PC-3 (cell line): ENCODE measurements around the gene WDFY4. TPM values are rescaled to one million over a fixed set of nuclear protein-coding genes. Genes with fewer than 3 reads are reported as not detected.

ENCODE experiments used
- ATAC-seq: fragments of 200-7000 bp; cut with Tn5 transposase; 2 replicates; pipeline ENCODE4 v1.9.1; 2020; ENCODE audit warnings: mild to moderate bottlenecking, moderate library complexity
- BruUV-seq: library from RNA; stranded (reverse); fragments of 400-500 nt; replicated peaks from 2 replicates; lab custom pipeline; 2021; lab: Mats Ljungman, UMichigan
- CTCF ChIA-PET: fragments of 300-600 bp; sonication (Branson Sonifier 250); formaldehyde crosslinking; loops from one replicate; lab custom pipeline; 2022; ENCODE audit warnings: antibody characterized with exemption; lab: Charles Lee
- POLR2A ChIA-PET: fragments of 300-600 bp; sonication (Branson Sonifier 250); formaldehyde crosslinking; loops from one replicate; lab custom pipeline; 2022; ENCODE audit warnings: antibody characterized with exemption; ENCODE audit not compliant: unreplicated experiment; lab: Charles Lee
- DNase-seq: peaks from one replicate; pipeline ENCODE4 v3.0.0-alpha.2; 2015
- H2AFZ ChIP-seq: fragments of 300-600 bp; sonication (generic); 2 replicates; pipeline ENCODE4 v1.6.0; 2016; ENCODE audit warnings: antibody characterized with exemption, low read length
- H3F3A ChIP-seq: fragments of 300-600 bp; sonication (generic); one replicate; pipeline ENCODE4 v1.6.0; 2017; ENCODE audit warnings: antibody characterized with exemption, low read length, control low read depth, mild to moderate bottlenecking; ENCODE audit not compliant: unreplicated experiment
- H3K27ac ChIP-seq: fragments of 300-600 bp; sonication (generic); 2 replicates; pipeline ENCODE4 v1.5.1; 2016; ENCODE audit warnings: mild to moderate bottlenecking, low read length
- H3K27me3 ChIP-seq: fragments of 300-600 bp; sonication (generic); 2 replicates; pipeline ENCODE4 v1.6.1; 2016; ENCODE audit warnings: low read length, mixed read lengths
- H3K36me3 ChIP-seq: fragments of 300-600 bp; sonication (generic); 2 replicates; pipeline ENCODE4 v1.6.1; 2016; ENCODE audit warnings: low read depth, mixed run types, low read length, mixed read lengths
- H3K4me1 ChIP-seq: fragments of 300-600 bp; sonication (generic); 2 replicates; pipeline ENCODE4 v1.5.1; 2016; ENCODE audit warnings: low read length; ENCODE audit not compliant: insufficient read depth
- H3K4me2 ChIP-seq: fragments of 300-600 bp; sonication (generic); 2 replicates; pipeline ENCODE4 v1.6.0; 2016; ENCODE audit warnings: low read length
- H3K4me3 ChIP-seq: fragments of 300-600 bp; sonication (generic); 2 replicates; pipeline ENCODE4 v1.5.1; 2016; ENCODE audit warnings: mild to moderate bottlenecking, low read length, mixed read lengths
- H3K79me2 ChIP-seq: fragments of 300-600 bp; sonication (generic); 2 replicates; pipeline ENCODE4 v1.6.1; 2017; ENCODE audit warnings: low read length, mixed read lengths
- H3K9ac ChIP-seq: fragments of 300-600 bp; sonication (generic); 2 replicates; pipeline ENCODE4 v1.6.0; 2016; ENCODE audit warnings: mild to moderate bottlenecking, low read length
- H3K9me2 ChIP-seq: fragments of 300-600 bp; sonication (generic); replicated peaks from 2 replicates; pipeline ENCODE4 v1.6.1; 2016; ENCODE audit warnings: mixed run types, low read length, mixed read lengths
- H3K9me3 ChIP-seq: fragments of 300-600 bp; sonication (generic); 2 replicates; pipeline ENCODE4 v1.6.1; 2016; ENCODE audit warnings: low read length, mixed read lengths
- H4K20me1 ChIP-seq: fragments of 300-600 bp; sonication (generic); 2 replicates; pipeline ENCODE4 v1.6.1; 2016; ENCODE audit warnings: low read length, mixed read lengths
- CTCF ChIP-seq: fragments of 300-600 bp; sonication (generic); conservative IDR thresholded peaks from 2 replicates; pipeline ENCODE4 v1.5.1; 2017; ENCODE audit warnings: antibody characterized with exemption, low read depth, mild to moderate bottlenecking, low read length
- EZH2 ChIP-seq: fragments of 300-600 bp; sonication (generic); IDR thresholded peaks from one replicate; pipeline ENCODE4 v1.6.1; 2017; ENCODE audit warnings: antibody characterized with exemption, mild to moderate bottlenecking, low read length; ENCODE audit not compliant: unreplicated experiment
- EZH2phosphoT487 ChIP-seq: fragments of 300-600 bp; sonication (generic); IDR thresholded peaks from 2 replicates; pipeline ENCODE4 v1.6.1; 2018; ENCODE audit warnings: mild to moderate bottlenecking, antibody characterized with exemption, low read length, borderline replicate concordance
- intact Hi-C: fragments of 100-400 bp; cut with micrococcal nuclease; formaldehyde crosslinking; loops from 2 replicates; pipeline ENCODE4 v1.9.0; 2023
- total RNA-seq: library from RNA; depleted of rRNA; stranded (reverse); fragments of >200 nt; gene quantifications from 2 replicates; pipeline ENCODE4 v1.2.3, GENCODE V29; 2014

WDFY4 gene
- total RNA-seq, 1 experiment from 2014 or later, result not detected

DNA sequence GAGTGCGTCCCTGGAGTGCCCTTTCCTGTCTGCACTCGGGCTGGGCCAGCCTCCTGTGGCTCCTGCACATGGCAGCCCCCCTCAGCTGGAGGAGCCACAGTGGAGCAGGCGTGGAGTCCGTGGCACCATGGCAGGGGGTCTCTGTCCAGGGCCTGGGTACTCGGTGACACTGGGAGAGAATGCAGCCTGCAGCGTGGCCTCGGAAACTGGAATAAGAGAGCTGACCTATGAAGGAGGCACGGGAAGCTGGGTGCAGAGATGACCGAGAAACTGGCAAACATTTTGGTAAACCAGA is 25.8 kb upstream of the WDFY4 start:
- 0 out of 2 replicates have a peak overlapping the region, but pooled peaks have one; percentile 1 for H3K4me2 ChIP-seq
- TF ChIP-seq CTCF (no peak), EZH2phosphoT487 (no peak), EZH2 (no peak)
- BruUV-seq, result no TSS peak
- ATAC-seq (no peak), DNase-seq (no peak)
- no peaks in the 10 kb centered on the region for H3K36me3 ChIP-seq
- no peaks in the 10 kb centered on the region for H4K20me1 ChIP-seq
- H3K4me1 ChIP-seq, result peaks cover 14% of the 10 kb centered on the region
- ChIA-PET POLR2A (no interaction called here), CTCF (interaction anchor here (0.6 to 1.6 kb wide), 8 partner anchors 25 to 749 kb away, joined by 3 to 10 read pairs (median 6); partner anchors contain the start of gene WDFY4)
- H3K4me3 ChIP-seq, result no peak overlapping the region
- no peak overlapping the region for H3K27ac ChIP-seq
- intact Hi-C loops, result loop anchor here (1.0 to 5.0 kb wide), 5 partner anchors 152 to 860 kb away; partner anchors contain the start of gene MAPK8
- no peak overlapping the region for H3K9ac ChIP-seq
- 0 out of 2 replicates have a peak overlapping the region, but pooled peaks have one; percentile 9 for H2AFZ ChIP-seq
- H3K9me3 ChIP-seq, result no peaks in the 10 kb centered on the region
- H3K9me2 ChIP-seq, result no peaks in the 10 kb centered on the region
- H3K79me2 ChIP-seq, result no peaks in the 10 kb centered on the region
- no peaks in the 10 kb centered on the region for H3F3A ChIP-seq
- H3K27me3 ChIP-seq, result no peaks in the 10 kb centered on the region; the same call in 1 of the 2 replicates

GRCh38 chr10:48659790-48660189 is 24.9 kb upstream of the WDFY4 start:
- intact Hi-C loops, result loop anchor here (2.0 to 5.0 kb wide), 4 partner anchors 152 to 748 kb away; partner anchors contain the start of gene MAPK8
- H3K9me3 ChIP-seq, result no peaks in the 10 kb centered on the region
- BruUV-seq, result no TSS peak

More at GRCh38 chr10:48659790-48660189, 24.9 kb upstream of the WDFY4 start:
- Histone ChIP-seq H3K4me2 (no peak overlapping the region), H3F3A (no peaks in the 10 kb centered on the region), H3K27ac (no peak overlapping the region), H3K36me3 (no peaks in the 10 kb centered on the region), H3K27me3 (no peaks in the 10 kb centered on the region; the same call in 1 of the 2 replicates), H4K20me1 (no peaks in the 10 kb centered on the region), H3K79me2 (no peaks in the 10 kb centered on the region), H3K4me1 (peaks cover 14% of the 10 kb centered on the region), H3K4me3 (no peak overlapping the region), H3K9me2 (no peaks in the 10 kb centered on the region), H3K9ac (no peak overlapping the region), H2AFZ (no peak overlapping the region)
- POLR2A ChIA-PET, result no interaction called here
- peak; percentile 52 for DNase-seq
- no peak for ATAC-seq
- CTCF ChIA-PET, result interaction anchor here (0.7 to 1.1 kb wide), 2 partner anchors 12 to 502 kb away, joined by 3 to 6 read pairs; no protein-coding TSS in a partner anchor
- TF ChIP-seq EZH2 (no peak), CTCF (peak; percentile 84)
